Endothelial cell of umbilical vein (primary cell): ENCODE results near the gene IRF6. TPM values are rescaled to one million over a fixed set of nuclear protein-coding genes. Genes with fewer than 3 reads are reported as not detected.

Experiments
- BruUV-seq: library from RNA; stranded (reverse); fragments of 400-500 nt; replicated peaks from 2 replicates; lab custom pipeline; 2021; lab: Mats Ljungman, UMichigan
- CTCF ChIA-PET: fragments of 300-600, 350-600 bp; sonication (Branson Sonifier 250); formaldehyde crosslinking; loops from one replicate; lab custom pipeline; 2021; ENCODE audit warnings: antibody characterized with exemption, inconsistent platforms; lab: Charles Lee
- POLR2A ChIA-PET: fragments of 300-600, 350-600 bp; sonication (Branson Sonifier 250); formaldehyde crosslinking; loops from one replicate; lab custom pipeline; 2021; ENCODE audit warnings: antibody characterized with exemption, inconsistent platforms; lab: Charles Lee
- DNase-seq: peaks from one replicate; pipeline ENCODE4 v3.0.0-alpha.2; 2011; ENCODE audit warnings: low read depth, low spot score
- FAIRE-seq: peaks from 2 replicates; lab custom pipeline; 2011; peaks lifted over from hg19 to GRCh38; lab: Jason Lieb, UNC
- H2AFZ ChIP-seq: 2 replicates; pipeline ENCODE4 v1.6.0; 2012; ENCODE audit warnings: low read depth, low read length, control low read depth, inconsistent platforms
- H3K27ac ChIP-seq: 2 replicates; pipeline ENCODE4 v1.5.1; 2011; ENCODE audit warnings: low read depth, mild to moderate bottlenecking, control low read depth, low read length, moderate library complexity; ENCODE audit not compliant: insufficient read depth
- H3K27me3 ChIP-seq, 2 experiments: 2 replicates each; pipeline versions ENCODE4 v1.6.0 to v1.6.1; 2011; ENCODE audit warnings: low read length in 2 of 2, mixed read lengths in 1 of 2; ENCODE audit not compliant: control insufficient read depth in 2 of 2, insufficient read depth in 2 of 2
- H3K36me3 ChIP-seq, 2 experiments: 2 replicates in 1 of 2; 3 replicates in 1 of 2; pipeline ENCODE4 v1.5.1; 2011; ENCODE audit warnings: low read length in 2 of 2, mild to moderate bottlenecking in 1 of 2, moderate library complexity in 1 of 2; ENCODE audit not compliant: control insufficient read depth in 2 of 2, insufficient read depth in 2 of 2; ENCODE audit errors: extremely low read depth in 1 of 2
- H3K4me1 ChIP-seq: 3 replicates; pipeline ENCODE4 v1.5.1; 2011; ENCODE audit warnings: mild to moderate bottlenecking, low read length; ENCODE audit not compliant: control insufficient read depth, insufficient read depth; ENCODE audit errors: extremely low read depth
- H3K4me2 ChIP-seq: 2 replicates; pipeline ENCODE4 v1.6.1; 2011; ENCODE audit warnings: low read length, control low read depth, mixed read lengths; ENCODE audit not compliant: insufficient read depth
- H3K4me3 ChIP-seq, 3 experiments: fragments of 200-600 bp in 1 of 3; sonication (generic), shearing (Covaris generic) in 1 of 3; replicated peaks in 1 of 3; 2 replicates each; pipeline ENCODE4 v1.5.1; 2011 to 2016; ENCODE audit warnings: control low read depth in 3 of 3, low read length in 3 of 3, mild to moderate bottlenecking in 2 of 3, inconsistent platforms in 1 of 3, low read depth in 1 of 3, moderate library complexity in 1 of 3; ENCODE audit not compliant: insufficient read depth in 1 of 3
- H3K79me2 ChIP-seq: 2 replicates; pipeline ENCODE4 v1.6.0; 2012; ENCODE audit warnings: low read length, inconsistent platforms; ENCODE audit not compliant: control insufficient read depth, insufficient read depth
- H3K9ac ChIP-seq: replicated peaks from 2 replicates; pipeline ENCODE3; 2011; ENCODE audit warnings: low read length, control low read depth; ENCODE audit not compliant: insufficient read depth; ENCODE audit errors: extremely low read depth
- H3K9me1 ChIP-seq: replicated peaks from 3 replicates; pipeline ENCODE4 v1.6.0; 2011; ENCODE audit warnings: mild to moderate bottlenecking, low read length; ENCODE audit not compliant: control insufficient read depth, insufficient read depth; ENCODE audit errors: extremely low read depth
- H3K9me3 ChIP-seq: replicated peaks from 2 replicates; pipeline ENCODE4 v1.5.1; 2012; ENCODE audit warnings: low read length, inconsistent platforms; ENCODE audit not compliant: control insufficient read depth, insufficient read depth
- H4K20me1 ChIP-seq: replicated peaks from 2 replicates; pipeline ENCODE3; 2011; ENCODE audit warnings: mild to moderate bottlenecking, low read length; ENCODE audit not compliant: control insufficient read depth, insufficient read depth; ENCODE audit errors: extremely low read depth
- CTCF ChIP-seq, 2 donors: IDR thresholded peaks; 1 replicate in 1 of 2; 2 replicates in 1 of 2; pipeline ENCODE4 v1.5.1; 2011; ENCODE audit warnings: low read length in 2 of 2, mild to moderate bottlenecking in 2 of 2, moderate library complexity in 2 of 2, control low read depth in 1 of 2, inconsistent platforms in 1 of 2, low read depth in 1 of 2; ENCODE audit not compliant: insufficient read depth in 1 of 2; ENCODE audit errors: extremely low read depth in 1 of 2
- EZH2 ChIP-seq: IDR thresholded peaks from 2 replicates; pipeline ENCODE4 v1.6.1; 2012; ENCODE audit warnings: borderline replicate concordance, low read depth, mild to moderate bottlenecking, moderate library complexity, low read length, inconsistent platforms; ENCODE audit not compliant: severe bottlenecking
- FOS ChIP-seq: IDR thresholded peaks from 2 replicates; pipeline ENCODE4 v1.6.1; 2011; ENCODE audit warnings: mild to moderate bottlenecking, low read length, moderate library complexity, borderline replicate concordance; ENCODE audit not compliant: insufficient read depth
- GATA2 ChIP-seq: IDR thresholded peaks from 2 replicates; pipeline ENCODE4 v1.7.0; 2011; ENCODE audit warnings: low read depth, mild to moderate bottlenecking, moderate library complexity, mixed read lengths, low read length; ENCODE audit not compliant: insufficient read length, insufficient read depth
- JUN ChIP-seq: IDR thresholded peaks from 2 replicates; pipeline ENCODE4 v1.6.1; 2011; ENCODE audit warnings: borderline replicate concordance, low read depth; ENCODE audit not compliant: insufficient read length, insufficient read depth
- MYC ChIP-seq: IDR thresholded peaks from one replicate; pipeline ENCODE4 v1.6.1; 2011; ENCODE audit warnings: mild to moderate bottlenecking, low read depth, low read length
- POLR2A ChIP-seq: IDR thresholded peaks from 2 replicates; pipeline ENCODE4 v1.6.1; 2012; ENCODE audit warnings: low read depth, mild to moderate bottlenecking, control low read depth, low read length
- POLR2AphosphoS5 ChIP-seq: IDR thresholded peaks from 2 replicates; pipeline ENCODE4 v1.6.1; 2012; ENCODE audit warnings: low read depth, mild to moderate bottlenecking, control low read depth, low read length, moderate library complexity; ENCODE audit not compliant: insufficient read depth
- dilution Hi-C: fragments of 300-500 bp; cut with MboI; formaldehyde crosslinking; loops from one replicate; pipeline ENCODE4 v1.15.0; 2019; ENCODE audit warnings: low sequenced_read_pairs; ENCODE audit not compliant: extremely low pct_ligation_motif_present
- intact Hi-C: fragments of 100-400 bp; cut with micrococcal nuclease; formaldehyde crosslinking; loops from one replicate; pipeline ENCODE4 v1.10.0; 2022
- polyA plus RNA-seq, 4 experiments: library from polyadenylated mRNA; depleted of rRNA in 3 of 4; stranded (reverse) in 3 of 4; unstranded in 1 of 4; fragments of >200 nt; gene quantifications; 2 replicates each; pipeline versions ENCODE4 v1.2.1 to v1.2.3, GENCODE V29; 2011 to 2012; ENCODE audit warnings: missing spikeins in 1 of 4
- total RNA-seq: library from RNA; stranded (reverse); gene quantifications from 2 replicates; pipeline ENCODE4 v1.2.3, GENCODE V29; 2021
- TF ChIP-seq, protein P1 (sequence below): IDR thresholded peaks from 2 replicates; pipeline ENCODE4 v1.6.1; 2011; ENCODE audit not compliant: insufficient read depth, insufficient read length

The IRF6 gene
- total and polyA plus RNA-seq, 2 donors (not counting 3 experiments of a cell fraction or from before 2014, with no cell fraction given), result 42.0 to 55.8 TPM

DNA sequence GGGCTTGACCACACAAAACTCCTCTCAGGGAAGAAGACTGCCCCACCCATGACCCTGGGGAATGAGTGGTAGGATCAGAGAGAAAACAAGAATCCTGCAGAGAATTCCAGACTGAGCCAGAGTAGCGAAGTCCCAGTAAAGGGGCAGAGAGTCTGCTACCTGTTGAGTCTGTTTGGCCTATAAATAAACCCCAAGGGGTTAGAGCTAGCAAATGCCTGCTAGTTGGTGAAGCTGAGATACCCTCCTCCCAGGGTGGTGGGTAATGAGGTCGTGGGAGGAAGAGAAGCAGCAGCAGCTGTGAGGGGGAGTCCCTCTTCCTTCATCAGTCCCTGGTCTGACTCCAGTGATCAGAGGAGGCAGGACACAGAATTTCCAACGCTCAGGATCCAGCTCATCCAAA, 47.5 kb downstream of the IRF6 start:
- POLR2A ChIA-PET, result interaction anchor here (0.6 kb wide), 1 partner anchor 167 kb away, joined by 3 read pairs; no protein-coding TSS in a partner anchor
- H3K27me3 ChIP-seq, result peaks cover 4 to 11% of the 10 kb centered on the region in 2 experiments
- FAIRE-seq (no peak), DNase-seq (no peak)
- H3K36me3 ChIP-seq, result no peaks in the 10 kb centered on the region
- CTCF ChIA-PET, result interaction anchor here (0.9 to 4.2 kb wide), 4 partner anchors 10 to 65 kb away, joined by 3 to 19 read pairs (median 4); no protein-coding TSS in a partner anchor
- no peaks in the 10 kb centered on the region for H4K20me1 ChIP-seq
- H3K9me3 ChIP-seq, result no peaks in the 10 kb centered on the region
- H3K4me2 ChIP-seq, result no peak overlapping the region
- H3K9me1 ChIP-seq, result no peaks in the 10 kb centered on the region
- BruUV-seq, result no TSS peak
- no peak overlapping the region for H3K4me3 ChIP-seq
- H2AFZ ChIP-seq, result no peak overlapping the region
- no peak for TF ChIP-seq POLR2A
- no peak for TF ChIP-seq EZH2
- TF ChIP-seq GATA2, result no peak
- dilution Hi-C loops (no loop called here), intact Hi-C loops (no loop called here)
- H3K9ac ChIP-seq, result no peak overlapping the region
- no peaks in the 10 kb centered on the region for H3K79me2 ChIP-seq
- no peak overlapping the region for H3K27ac ChIP-seq
- no peaks in the 10 kb centered on the region for H3K4me1 ChIP-seq

DNA sequence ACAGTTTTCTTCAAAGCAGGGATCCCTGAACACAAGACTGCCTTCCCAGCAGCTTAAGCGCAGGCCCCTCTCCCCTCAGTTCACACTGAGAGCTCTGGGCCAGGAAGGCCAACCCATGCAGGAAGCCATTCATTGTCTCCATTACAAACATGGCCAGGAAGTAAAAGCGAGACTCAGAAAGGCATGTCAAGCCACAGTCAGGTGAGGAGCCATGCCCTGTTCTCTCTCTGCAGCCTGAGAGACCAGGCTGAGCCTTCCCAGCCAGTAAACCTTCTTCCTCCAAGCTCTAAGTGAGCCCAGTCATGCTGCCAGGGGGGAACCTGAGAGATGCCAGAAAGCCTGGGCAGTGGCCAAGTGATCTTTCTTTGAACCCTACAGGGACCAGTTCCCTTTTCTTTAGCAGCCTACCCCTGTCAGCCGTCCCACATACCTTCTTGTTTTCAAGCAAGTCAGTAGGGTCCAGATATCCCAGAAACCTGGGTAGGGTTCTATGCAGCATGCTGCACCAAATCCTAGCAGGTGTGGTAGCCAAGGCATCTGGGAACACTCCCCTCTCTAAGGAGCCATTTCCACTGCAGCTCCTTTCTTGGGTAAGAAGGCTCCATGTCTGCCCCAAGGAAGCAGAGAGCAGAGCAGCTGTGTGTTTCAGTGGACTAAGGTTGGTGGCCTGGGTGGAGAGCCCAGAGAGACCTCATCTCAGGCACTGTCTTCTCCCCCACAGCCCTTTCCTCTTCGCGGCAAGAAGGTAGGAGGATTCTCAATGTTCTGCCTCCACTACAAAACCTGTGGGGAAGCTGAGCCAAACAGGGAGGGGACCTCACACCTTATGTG, 49.1 kb downstream of the IRF6 start:
- Histone ChIP-seq H3K9me1 (no peaks in the 10 kb centered on the region), H3K27me3 (peaks cover 4 to 8% of the 10 kb centered on the region in 2 experiments), H3K27ac (no peak overlapping the region), H3K4me3 (no peak overlapping the region), H4K20me1 (no peaks in the 10 kb centered on the region), H3K4me2 (no peak overlapping the region), H3K9ac (no peak overlapping the region), H3K79me2 (no peaks in the 10 kb centered on the region), H3K9me3 (no peaks in the 10 kb centered on the region), H3K4me1 (no peaks in the 10 kb centered on the region), H3K36me3 (no peaks in the 10 kb centered on the region), H2AFZ (no peak overlapping the region)
- intact Hi-C loops, result no loop called here
- DNase-seq, result no peak
- dilution Hi-C loops, result no loop called here
- CTCF ChIA-PET, result interaction anchor here (1.4 kb wide), 1 partner anchor 9 kb away, joined by 5 read pairs; no protein-coding TSS in a partner anchor
- POLR2A ChIA-PET, result no interaction called here
- BruUV-seq, result no TSS peak
- peak; percentile 21 for FAIRE-seq
- TF ChIP-seq MYC (no peak), POLR2AphosphoS5 (no peak), CTCF (IDR thresholded peaks at IDR 0.05; ENCODE audit: extremely low read depth in 1 of 2, insufficient read depth in 1 of 2, low read depth in 1 of 2, low read length in 2 of 2) (no peak), EZH2 (no peak), FOS (no peak), JUN (no peak), POLR2A (no peak), GATA2 (no peak)
- TF ChIP-seq, protein P1, sequence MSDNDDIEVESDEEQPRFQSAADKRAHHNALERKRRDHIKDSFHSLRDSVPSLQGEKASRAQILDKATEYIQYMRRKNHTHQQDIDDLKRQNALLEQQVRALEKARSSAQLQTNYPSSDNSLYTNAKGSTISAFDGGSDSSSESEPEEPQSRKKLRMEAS, result no peak
